BE2C (cell line): ENCODE measurements around the gene PKD1L1.
"Not testable (repeated sequence)": the region's sequence is repeated elsewhere in the genome, so short reads cannot be mapped to it uniquely, and the experiment has no call there.

ENCODE experiments used
- DNase-seq: peaks from one replicate; pipeline ENCODE4 v3.0.0-alpha.2; 2020
- H3K27me3 ChIP-seq: fragments of 250-450 bp; sonication (Bioruptor Pico); 2 replicates; pipeline ENCODE4 v1.5.1; 2020; ENCODE audit warnings: mild to moderate bottlenecking
- H3K36me3 ChIP-seq: fragments of 250-450 bp; sonication (Bioruptor Pico); 2 replicates; pipeline ENCODE4 v1.5.1; 2020; ENCODE audit warnings: mild to moderate bottlenecking
- H3K4me1 ChIP-seq: fragments of 250-450 bp; sonication (Bioruptor Pico); 2 replicates; pipeline ENCODE4 v1.5.1; 2020
- H3K4me3 ChIP-seq: 2 replicates; pipeline ENCODE4 v1.5.1; 2011; ENCODE audit warnings: low read depth, low read length
- H3K9me3 ChIP-seq: fragments of 250-450 bp; sonication (Bioruptor Pico); 2 replicates; pipeline ENCODE4 v1.5.1; 2020
- CTCF ChIP-seq: IDR thresholded peaks from 2 replicates; pipeline ENCODE4 v1.5.1; 2012; ENCODE audit warnings: mild to moderate bottlenecking, low read depth, low read length

Gene PKD1L1

GRCh38 chr7:47944536-47945260 is 3.6 kb downstream of the PKD1L1 start:
- Histone ChIP-seq H3K9me3 (no peaks in the 10 kb centered on the region), H3K27me3 (no peaks in the 10 kb centered on the region), H3K4me3 (no peak overlapping the region), H3K4me1 (peaks cover 25% of the 10 kb centered on the region), H3K36me3 (no peaks in the 10 kb centered on the region)
- no peak for TF ChIP-seq CTCF
- DNase-seq, result no peak

- H3K9me3 ChIP-seq, result no peaks in the 10 kb centered on the region
- TF ChIP-seq CTCF, result no peak
- H3K4me1 ChIP-seq, result peaks cover 25% of the 10 kb centered on the region
- no peak overlapping the region for H3K4me3 ChIP-seq
- H3K36me3 ChIP-seq, result no peaks in the 10 kb centered on the region
- DNase-seq, result peak; percentile 56
- H3K27me3 ChIP-seq, result no peaks in the 10 kb centered on the region
These were observed 4.4 kb downstream of the PKD1L1 start for GRCh38 chr7:47943676-47944474.

GRCh38 chr7:47942651-47943050 is 5.6 kb downstream of the PKD1L1 start:
- H3K4me3 ChIP-seq, DNase-seq, H3K9me3 ChIP-seq, H3K27me3 ChIP-seq, H3K36me3 ChIP-seq: not testable (repeated sequence)
- H3K4me1 ChIP-seq, result peaks cover 25% of the 10 kb centered on the region

- no peaks in the 10 kb centered on the region for H3K36me3 ChIP-seq
- no peaks in the 10 kb centered on the region for H3K27me3 ChIP-seq
- no peak overlapping the region for H3K4me3 ChIP-seq
- no peak for TF ChIP-seq CTCF
- no peaks in the 10 kb centered on the region for H3K9me3 ChIP-seq
- peaks cover 25% of the 10 kb centered on the region for H3K4me1 ChIP-seq
- no peak for DNase-seq
These were observed 6.1 kb downstream of the PKD1L1 start for GRCh38 chr7:47942132-47942531.

- Histone ChIP-seq H3K9me3 (no peaks in the 10 kb centered on the region), H3K27me3 (no peaks in the 10 kb centered on the region), H3K4me1 (peaks cover 25% of the 10 kb centered on the region), H3K4me3 (no peak overlapping the region), H3K36me3 (no peaks in the 10 kb centered on the region)
- no peak for TF ChIP-seq CTCF
- no peak for DNase-seq
These were observed 7.0 kb downstream of the PKD1L1 start for GRCh38 chr7:47941136-47941844.

- no peak for DNase-seq
- Histone ChIP-seq H3K9me3 (no peaks in the 10 kb centered on the region), H3K4me1 (peaks cover 22% of the 10 kb centered on the region), H3K4me3 (no peak overlapping the region), H3K27me3 (no peaks in the 10 kb centered on the region), H3K36me3 (no peaks in the 10 kb centered on the region)
- no peak for TF ChIP-seq CTCF
These were observed 7.9 kb downstream of the PKD1L1 start for GRCh38 chr7:47940088-47941013.
